ENCODE results near the gene NCR1.
"Not testable (repeated sequence)": the region's sequence is repeated elsewhere in the genome, so short reads cannot be mapped to it uniquely, and the experiment has no call there.

The NCR1 gene

DNA sequence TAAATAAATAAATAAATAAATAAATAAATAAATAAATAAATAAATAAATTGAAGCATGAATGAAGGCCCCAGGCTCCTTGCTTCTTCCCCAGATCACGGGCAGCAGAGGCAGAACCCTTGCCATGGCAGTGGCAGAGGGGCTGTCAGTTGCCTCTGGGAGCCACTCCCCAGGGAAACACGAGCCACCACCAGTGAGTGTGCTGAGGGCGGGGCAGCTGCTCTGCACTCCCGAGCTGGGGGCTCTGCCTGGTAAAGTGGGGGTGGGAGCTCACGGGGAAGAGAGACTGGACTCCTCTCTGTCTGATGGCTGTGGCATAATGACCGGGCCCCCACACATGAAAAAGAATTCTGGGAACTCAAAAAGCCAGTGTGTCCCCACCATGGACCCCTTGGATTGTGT, 24.1 kb upstream of the NCR1 start:
- TF ChIP-seq, protein P1, sequence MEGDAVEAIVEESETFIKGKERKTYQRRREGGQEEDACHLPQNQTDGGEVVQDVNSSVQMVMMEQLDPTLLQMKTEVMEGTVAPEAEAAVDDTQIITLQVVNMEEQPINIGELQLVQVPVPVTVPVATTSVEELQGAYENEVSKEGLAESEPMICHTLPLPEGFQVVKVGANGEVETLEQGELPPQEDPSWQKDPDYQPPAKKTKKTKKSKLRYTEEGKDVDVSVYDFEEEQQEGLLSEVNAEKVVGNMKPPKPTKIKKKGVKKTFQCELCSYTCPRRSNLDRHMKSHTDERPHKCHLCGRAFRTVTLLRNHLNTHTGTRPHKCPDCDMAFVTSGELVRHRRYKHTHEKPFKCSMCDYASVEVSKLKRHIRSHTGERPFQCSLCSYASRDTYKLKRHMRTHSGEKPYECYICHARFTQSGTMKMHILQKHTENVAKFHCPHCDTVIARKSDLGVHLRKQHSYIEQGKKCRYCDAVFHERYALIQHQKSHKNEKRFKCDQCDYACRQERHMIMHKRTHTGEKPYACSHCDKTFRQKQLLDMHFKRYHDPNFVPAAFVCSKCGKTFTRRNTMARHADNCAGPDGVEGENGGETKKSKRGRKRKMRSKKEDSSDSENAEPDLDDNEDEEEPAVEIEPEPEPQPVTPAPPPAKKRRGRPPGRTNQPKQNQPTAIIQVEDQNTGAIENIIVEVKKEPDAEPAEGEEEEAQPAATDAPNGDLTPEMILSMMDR (IDR thresholded peaks at IDR 0.05; ENCODE audit: low read depth, low read length, missing control alignments), result no peak
- H3K4me3 ChIP-seq (ENCODE audit: low read depth, low read length), result no peak overlapping the region
- DNase-seq (ENCODE audit: low read depth), result no peak

DNA sequence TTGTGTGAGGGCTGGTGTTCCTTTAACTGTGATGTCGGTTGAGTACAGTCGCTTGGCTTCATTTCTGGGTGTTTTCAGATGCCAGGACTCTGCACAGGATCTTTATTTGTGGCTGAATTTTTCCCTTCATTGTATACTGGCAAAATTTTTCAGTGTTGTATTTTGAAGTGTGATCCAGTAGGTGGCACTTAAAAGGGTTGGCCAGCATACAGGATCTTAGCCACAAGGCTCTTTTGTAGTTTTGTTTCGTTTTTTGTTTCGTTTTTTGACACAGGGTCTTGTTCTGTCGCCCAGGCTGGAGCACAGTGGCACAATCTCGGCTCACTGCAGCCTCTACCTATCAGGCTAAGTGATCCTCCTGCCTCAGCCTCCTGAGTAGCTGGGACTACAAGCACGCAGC, 23.2 kb upstream of the NCR1 start:
- peak; percentile 35 for DNase-seq (ENCODE audit: low read depth)
- TF ChIP-seq, protein P1 (IDR thresholded peaks at IDR 0.05; ENCODE audit: low read depth, low read length, missing control alignments), result peak; percentile 45
- no peak overlapping the region for H3K4me3 ChIP-seq (ENCODE audit: low read depth, low read length)

DNA sequence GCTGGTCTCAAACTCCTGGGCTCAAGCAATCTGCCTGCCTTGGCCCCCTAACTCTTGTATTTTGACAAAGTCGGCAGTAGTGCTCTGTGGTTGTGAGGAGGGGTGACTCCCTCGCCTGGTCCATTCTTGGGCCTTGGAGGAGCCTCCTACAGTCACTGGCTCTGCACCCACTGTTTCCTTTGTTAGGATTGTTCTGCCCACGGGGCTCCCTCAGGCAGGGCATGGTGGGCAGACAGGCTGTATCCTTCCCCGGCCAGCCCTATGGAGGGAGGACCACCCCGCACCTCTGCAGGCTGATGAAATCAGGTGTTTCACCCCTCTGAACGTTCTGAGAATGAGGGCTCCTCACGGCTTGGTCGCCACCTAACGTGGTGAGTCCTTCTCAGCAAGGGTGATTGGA, 22.7 kb upstream of the NCR1 start:
- H3K4me3 ChIP-seq (ENCODE audit: low read depth, low read length), result no peak overlapping the region
- TF ChIP-seq, protein P1 (IDR thresholded peaks at IDR 0.05; ENCODE audit: low read depth, low read length, missing control alignments), result no peak
- no peak for DNase-seq (ENCODE audit: low read depth)

DNA sequence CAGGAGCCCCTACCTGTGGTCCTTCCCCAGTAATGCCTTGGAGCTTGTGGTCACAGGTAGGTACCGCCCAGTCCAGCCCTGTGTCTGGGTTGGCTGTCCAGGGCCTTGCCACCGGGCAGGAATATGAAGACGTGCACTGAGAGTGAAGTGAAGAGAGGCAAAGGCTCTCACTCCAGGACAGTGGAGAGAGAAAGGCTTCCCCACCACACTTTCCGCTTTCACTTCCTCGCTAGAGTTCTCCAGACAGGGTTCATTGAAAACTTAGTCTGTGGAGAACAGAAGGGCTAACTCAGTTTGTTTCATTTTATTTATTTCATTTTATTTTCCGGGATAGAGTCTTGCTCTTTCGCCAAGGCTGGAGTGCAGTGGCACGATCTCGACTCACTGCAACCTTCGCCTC, 17.7 kb upstream of the NCR1 start:
- no peak for DNase-seq (ENCODE audit: low read depth)
- TF ChIP-seq, protein P1 (IDR thresholded peaks at IDR 0.05; ENCODE audit: low read depth, low read length, missing control alignments), result no peak
- H3K4me3 ChIP-seq (ENCODE audit: low read depth, low read length), result no peak overlapping the region

DNA sequence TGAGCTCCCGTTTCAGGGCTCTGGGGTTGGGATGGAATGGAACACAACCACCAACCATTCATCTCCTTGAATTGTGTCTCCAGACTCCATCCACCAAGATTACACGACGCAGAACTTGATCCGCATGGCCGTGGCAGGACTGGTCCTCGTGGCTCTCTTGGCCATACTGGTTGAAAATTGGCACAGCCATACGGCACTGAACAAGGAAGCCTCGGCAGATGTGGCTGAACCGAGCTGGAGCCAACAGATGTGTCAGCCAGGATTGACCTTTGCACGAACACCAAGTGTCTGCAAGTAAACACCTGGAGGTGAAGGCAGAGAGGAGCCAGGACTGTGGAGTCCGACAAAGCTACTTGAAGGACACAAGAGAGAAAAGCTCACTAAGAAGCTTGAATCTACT, 16.4 kb upstream of the NCR1 start:
- TF ChIP-seq, protein P1 (IDR thresholded peaks at IDR 0.05; ENCODE audit: low read depth, low read length, missing control alignments), result no peak
- no peak overlapping the region for H3K4me3 ChIP-seq (ENCODE audit: low read depth, low read length)
- DNase-seq (ENCODE audit: low read depth), result no peak

DNA sequence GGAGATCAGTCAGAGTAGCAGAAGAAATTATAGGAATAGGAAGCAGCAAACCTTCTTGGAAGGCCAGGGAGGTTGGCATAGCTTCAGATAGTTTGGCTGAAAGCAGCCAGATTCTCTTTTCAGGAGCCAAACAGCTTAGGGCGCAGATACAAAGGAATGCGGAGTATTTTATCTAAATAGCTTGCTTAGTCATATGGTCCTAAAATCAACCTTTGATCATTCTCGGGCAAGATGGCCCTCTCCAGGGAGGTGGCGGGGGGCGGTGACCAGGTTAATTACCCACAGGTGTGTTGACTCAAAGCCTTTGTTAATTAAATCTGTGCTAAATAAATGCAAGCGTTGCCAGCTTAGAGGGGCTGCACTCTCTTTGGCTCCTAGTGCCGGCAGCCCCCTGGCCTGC, 12.5 kb upstream of the NCR1 start:
- no peak overlapping the region for H3K4me3 ChIP-seq (ENCODE audit: low read depth, low read length)
- TF ChIP-seq, protein P1 (IDR thresholded peaks at IDR 0.05; ENCODE audit: low read depth, low read length, missing control alignments), result no peak
- DNase-seq (ENCODE audit: low read depth), result no peak

DNA sequence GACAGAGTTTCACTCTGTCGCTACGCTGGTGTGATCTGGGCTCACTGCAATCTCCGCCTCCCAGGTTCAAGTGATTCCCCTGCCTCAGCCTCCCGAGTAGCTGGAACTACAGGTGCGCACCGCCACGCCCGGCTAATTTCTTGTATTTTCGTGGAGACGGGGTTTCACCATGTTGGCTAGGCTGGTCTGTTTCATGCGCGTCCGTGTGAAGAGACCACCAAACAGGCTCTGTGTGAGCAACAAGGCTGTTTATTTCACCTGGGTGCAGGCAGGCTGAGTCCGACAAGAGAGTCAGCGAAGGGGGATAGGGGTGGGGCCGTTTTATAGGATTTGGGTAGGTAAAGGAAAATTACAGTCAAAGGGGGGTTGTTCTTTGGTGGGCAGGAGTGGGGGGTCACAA, 11.8 kb upstream of the NCR1 start:
- not testable (repeated sequence) for H3K4me3 ChIP-seq (ENCODE audit: low read depth, low read length); DNase-seq (ENCODE audit: low read depth)

DNA sequence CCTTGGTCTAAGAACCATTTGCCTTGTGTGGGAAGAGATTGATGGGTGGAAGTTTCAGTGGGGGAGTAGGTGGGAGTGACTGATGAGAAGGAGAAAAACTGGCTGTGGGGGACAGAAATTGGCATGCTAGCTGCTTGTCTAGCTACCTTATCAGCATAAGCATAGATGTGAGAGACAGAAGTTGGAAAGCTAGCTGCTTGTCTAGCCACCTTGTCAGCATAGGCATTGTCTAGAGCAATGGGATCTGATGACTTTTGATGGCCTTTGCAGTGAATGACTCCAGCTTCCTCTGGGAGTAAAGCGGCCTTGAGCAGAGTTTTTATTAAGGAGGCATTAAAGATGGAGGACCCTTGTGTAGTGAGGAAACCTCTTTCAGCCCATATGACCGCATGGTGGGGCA, 9.9 kb upstream of the NCR1 start:
- H3K4me3 ChIP-seq (ENCODE audit: low read depth, low read length), result no peak overlapping the region
- TF ChIP-seq, protein P1 (IDR thresholded peaks at IDR 0.05; ENCODE audit: low read depth, low read length, missing control alignments), result no peak
- DNase-seq (ENCODE audit: low read depth), result no peak

DNA sequence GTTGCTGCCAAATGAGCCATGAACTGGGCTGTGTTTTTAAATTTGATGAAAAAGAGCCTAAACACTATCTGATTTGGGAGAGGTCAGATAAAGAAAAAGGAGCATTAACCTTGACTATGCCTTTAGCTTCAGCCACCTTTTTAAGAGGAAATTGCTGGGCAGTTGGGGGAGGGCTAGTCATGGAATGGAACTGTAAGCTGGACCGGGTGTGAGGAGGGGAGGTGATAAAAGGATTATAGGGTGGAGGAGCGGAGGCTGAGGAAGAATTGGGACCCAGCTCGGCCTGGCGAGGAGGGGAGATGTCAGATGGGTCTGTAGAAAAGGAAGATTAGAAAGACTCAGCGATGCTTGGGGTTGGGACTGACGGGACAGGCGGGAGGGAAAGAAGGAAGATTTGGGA, 7.3 kb upstream of the NCR1 start:
- not testable (repeated sequence) for H3K4me3 ChIP-seq (ENCODE audit: low read depth, low read length); DNase-seq (ENCODE audit: low read depth)

DNA sequence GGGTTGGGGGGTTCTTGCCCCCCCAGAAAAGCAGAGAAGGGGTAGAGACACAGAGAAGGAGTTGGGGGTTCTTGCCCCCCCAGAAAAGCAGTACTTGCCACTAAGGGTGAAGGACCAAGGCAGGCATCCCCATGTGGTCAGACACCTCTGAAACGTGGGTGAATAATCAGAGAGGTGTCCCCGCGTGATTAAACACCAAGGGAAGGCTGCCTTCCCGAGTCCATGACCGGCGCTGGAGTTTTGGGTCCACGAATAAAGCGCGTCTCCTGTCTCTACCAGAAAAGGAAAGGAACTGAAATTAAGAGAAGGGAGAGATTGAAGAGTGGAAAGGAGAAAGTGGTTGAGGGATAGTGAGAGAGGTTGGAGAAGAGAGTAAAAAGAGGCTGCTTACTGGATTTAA, 6.3 kb upstream of the NCR1 start:
- DNase-seq (ENCODE audit: low read depth); H3K4me3 ChIP-seq (ENCODE audit: low read depth, low read length): not testable (repeated sequence)

DNA sequence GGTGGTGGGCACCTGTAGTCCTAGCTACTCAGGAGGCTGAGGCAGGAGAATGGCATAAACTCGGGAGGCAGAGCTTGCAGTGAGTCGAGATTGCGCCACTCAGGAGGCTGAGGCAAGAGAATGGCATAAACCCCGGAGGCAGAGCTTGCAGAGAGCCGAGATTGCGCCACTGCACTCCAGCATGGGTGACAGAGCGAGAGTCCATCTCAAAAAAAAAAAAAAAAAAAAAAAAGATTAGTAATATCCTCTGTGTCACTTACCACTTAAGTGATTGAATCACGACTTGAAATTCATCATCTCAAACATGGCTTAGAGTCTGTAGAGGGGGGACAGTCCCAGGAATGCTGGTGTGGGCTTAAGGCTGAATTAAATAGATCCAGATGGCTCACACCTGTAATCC, 4.8 kb upstream of the NCR1 start:
- DNase-seq (ENCODE audit: low read depth), result not testable (repeated sequence)

More for the DNA sequence above, 4.8 kb upstream of the NCR1 start:
- not testable (repeated sequence) for H3K4me3 ChIP-seq (ENCODE audit: low read depth, low read length)

Data from GM12864 (cell line).